ENCODE results near the gene CD36. TPM values are rescaled to one million over a fixed set of nuclear protein-coding genes. Genes with fewer than 3 reads are reported as not detected.

Gene CD36
- polyA plus RNA-seq, 1 donor from 2014 or later, result 0.31 TPM

GRCh38 chr7:80653244-80653643 lies 14.8 kb downstream of the CD36 start:
- H2AFZ ChIP-seq (ENCODE audit: low read depth, low read length), result no peak overlapping the region
- H3F3A ChIP-seq (ENCODE audit: insufficient read depth, low read length, poor library complexity, severe bottlenecking), result no peaks in the 10 kb centered on the region
- no peaks in the 10 kb centered on the region for H3K27me3 ChIP-seq (ENCODE audit: insufficient read depth, low read depth, low read length)
- no peak overlapping the region for H3K27ac ChIP-seq (ENCODE audit: low read length)
- H3K79me2 ChIP-seq (replicated peaks; ENCODE audit: insufficient read depth, low read length), result no peaks in the 10 kb centered on the region
- no peak overlapping the region for H3K9ac ChIP-seq (ENCODE audit: low read length)
- H3K4me2 ChIP-seq (ENCODE audit: low read length), result no peak overlapping the region
- TF ChIP-seq EP300 (conservative IDR thresholded peaks at IDR 0.05; ENCODE audit: poor library complexity, severe bottlenecking) (no peak), RAD21 (conservative IDR thresholded peaks at IDR 0.05) (no peak), REST (IDR thresholded peaks at IDR 0.05; ENCODE audit: borderline replicate concordance) (no peak), MXI1 (conservative IDR thresholded peaks at IDR 0.05; ENCODE audit: poor library complexity, severe bottlenecking) (no peak), SMC3 (conservative IDR thresholded peaks at IDR 0.05; ENCODE audit: poor library complexity) (no peak), POLR2AphosphoS5 (IDR thresholded peaks at IDR 0.05) (no peak), EZH2 (IDR thresholded peaks at IDR 0.05; ENCODE audit: borderline replicate concordance, insufficient read depth, low read length, poor library complexity, severe bottlenecking) (no peak), TAF1 (IDR thresholded peaks at IDR 0.05; ENCODE audit: low read depth) (no peak), CTCF (IDR thresholded peaks at IDR 0.05; ENCODE audit: poor library complexity, severe bottlenecking) (no peak)
- no peak overlapping the region for H3K4me3 ChIP-seq (ENCODE audit: low read length)
- no peaks in the 10 kb centered on the region for H3K9me2 ChIP-seq (ENCODE audit: insufficient read depth, low read length)
- H4K20me1 ChIP-seq (ENCODE audit: insufficient read depth), result no peaks in the 10 kb centered on the region
- H3K9me3 ChIP-seq (ENCODE audit: low read length), result no peaks in the 10 kb centered on the region
- H3K36me3 ChIP-seq (ENCODE audit: insufficient read depth, low read length), result no peaks in the 10 kb centered on the region

GRCh38 chr7:80654887-80655340 lies 16.5 kb downstream of the CD36 start:
- Histone ChIP-seq H3F3A (ENCODE audit: insufficient read depth, low read length, poor library complexity, severe bottlenecking) (no peaks in the 10 kb centered on the region), H4K20me1 (ENCODE audit: insufficient read depth) (no peaks in the 10 kb centered on the region), H3K27ac (ENCODE audit: low read length) (no peak overlapping the region), H3K79me2 (replicated peaks; ENCODE audit: insufficient read depth, low read length) (no peaks in the 10 kb centered on the region), H3K9ac (ENCODE audit: low read length) (no peak overlapping the region), H3K27me3 (ENCODE audit: insufficient read depth, low read depth, low read length) (no peaks in the 10 kb centered on the region), H3K36me3 (ENCODE audit: insufficient read depth, low read length) (no peaks in the 10 kb centered on the region), H2AFZ (ENCODE audit: low read depth, low read length) (no peak overlapping the region), H3K4me3 (ENCODE audit: low read length) (no peak overlapping the region), H3K9me3 (ENCODE audit: low read length) (no peaks in the 10 kb centered on the region), H3K4me2 (ENCODE audit: low read length) (no peak overlapping the region), H3K9me2 (ENCODE audit: insufficient read depth, low read length) (no peaks in the 10 kb centered on the region)
- TF ChIP-seq CTCF (IDR thresholded peaks at IDR 0.05; ENCODE audit: poor library complexity, severe bottlenecking) (no peak), EZH2 (IDR thresholded peaks at IDR 0.05; ENCODE audit: borderline replicate concordance, insufficient read depth, low read length, poor library complexity, severe bottlenecking) (no peak), RAD21 (conservative IDR thresholded peaks at IDR 0.05) (no peak), MXI1 (conservative IDR thresholded peaks at IDR 0.05; ENCODE audit: poor library complexity, severe bottlenecking) (no peak), SMC3 (conservative IDR thresholded peaks at IDR 0.05; ENCODE audit: poor library complexity) (no peak), REST (IDR thresholded peaks at IDR 0.05; ENCODE audit: borderline replicate concordance) (no peak), TAF1 (IDR thresholded peaks at IDR 0.05; ENCODE audit: low read depth) (no peak), POLR2AphosphoS5 (IDR thresholded peaks at IDR 0.05) (no peak), EP300 (conservative IDR thresholded peaks at IDR 0.05; ENCODE audit: poor library complexity, severe bottlenecking) (no peak)
